Measurements from ENCODE around the gene CHST14.

GRCh38 chr15:40451527-40452158 lies 19.1 kb upstream of the CHST14 start:
- TF ChIP-seq CTCF (IDR thresholded peaks at IDR 0.05) (no peak), POLR2A (IDR thresholded peaks at IDR 0.05) (no peak)

Measured in breast epithelium (tissue), 3 donors.